Esophagus muscularis mucosa (tissue), 4 donors: Measurements from ENCODE around the gene WNT1.

Experiments
- CTCF ChIP-seq, 3 experiments: fragments of 200-600 bp in 2 of 3; fragments of 450-650 bp in 1 of 3; sonication (generic) in 2 of 3; IDR thresholded peaks; one replicate each; pipeline ENCODE4 v1.5.1; 2017 to 2019; ENCODE audit warnings: antibody characterized with exemption in 3 of 3, mild to moderate bottlenecking in 2 of 3, moderate library complexity in 1 of 3
- EP300 ChIP-seq: sonication (generic); formaldehyde crosslinking; IDR thresholded peaks from one replicate; pipeline ENCODE4 v1.6.1; 2017; ENCODE audit warnings: antibody characterized with exemption
- POLR2A ChIP-seq: fragments of 450-650 bp; IDR thresholded peaks from one replicate; pipeline ENCODE4 v1.6.1; 2017; ENCODE audit warnings: antibody characterized with exemption, moderate library complexity, mild to moderate bottlenecking, low read depth
- POLR2AphosphoS5 ChIP-seq, 2 donors: sonication (generic); formaldehyde crosslinking; IDR thresholded peaks; one replicate each; pipeline ENCODE4 v1.6.1; 2017; ENCODE audit warnings: antibody characterized with exemption in 2 of 2

GRCh38 chr12:49026101-49026500, 48.0 kb downstream of the WNT1 start:
- no peak for TF ChIP-seq CTCF (IDR thresholded peaks at IDR 0.05)
- no peak for TF ChIP-seq POLR2AphosphoS5 (IDR thresholded peaks at IDR 0.05)
- TF ChIP-seq POLR2A: no peak
- TF ChIP-seq EP300: no peak
